GM12873 (cell line): ENCODE measurements around the gene RNF130.

Experiments
- TF ChIP-seq, protein P1 (sequence below): IDR thresholded peaks from 2 replicates; pipeline ENCODE4 v1.5.1; 2012; ENCODE audit warnings: low read depth, mild to moderate bottlenecking, moderate library complexity, low read length, control low read depth; ENCODE audit not compliant: insufficient read depth; ENCODE audit errors: missing control alignments

RNF130 gene

DNA sequence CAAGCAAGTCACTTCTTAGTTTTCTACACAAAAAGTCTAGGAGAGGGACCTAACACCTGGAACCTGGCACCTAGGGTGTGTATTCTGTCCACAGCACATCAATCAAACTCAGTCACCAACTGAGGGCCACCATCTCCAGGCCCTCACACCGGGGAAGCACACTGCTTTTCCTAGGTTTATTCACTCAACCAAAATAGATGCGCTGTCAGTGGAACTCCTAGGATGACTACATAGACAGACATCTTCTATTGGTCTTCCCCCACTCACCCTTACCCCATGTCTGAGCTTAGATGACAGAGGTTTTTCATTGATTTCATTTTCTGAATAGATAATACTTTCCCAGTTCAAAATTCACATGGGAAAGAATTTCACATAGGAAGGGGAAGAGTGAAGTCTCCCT, 59.2 kb downstream of the RNF130 start:
- TF ChIP-seq, protein P1, sequence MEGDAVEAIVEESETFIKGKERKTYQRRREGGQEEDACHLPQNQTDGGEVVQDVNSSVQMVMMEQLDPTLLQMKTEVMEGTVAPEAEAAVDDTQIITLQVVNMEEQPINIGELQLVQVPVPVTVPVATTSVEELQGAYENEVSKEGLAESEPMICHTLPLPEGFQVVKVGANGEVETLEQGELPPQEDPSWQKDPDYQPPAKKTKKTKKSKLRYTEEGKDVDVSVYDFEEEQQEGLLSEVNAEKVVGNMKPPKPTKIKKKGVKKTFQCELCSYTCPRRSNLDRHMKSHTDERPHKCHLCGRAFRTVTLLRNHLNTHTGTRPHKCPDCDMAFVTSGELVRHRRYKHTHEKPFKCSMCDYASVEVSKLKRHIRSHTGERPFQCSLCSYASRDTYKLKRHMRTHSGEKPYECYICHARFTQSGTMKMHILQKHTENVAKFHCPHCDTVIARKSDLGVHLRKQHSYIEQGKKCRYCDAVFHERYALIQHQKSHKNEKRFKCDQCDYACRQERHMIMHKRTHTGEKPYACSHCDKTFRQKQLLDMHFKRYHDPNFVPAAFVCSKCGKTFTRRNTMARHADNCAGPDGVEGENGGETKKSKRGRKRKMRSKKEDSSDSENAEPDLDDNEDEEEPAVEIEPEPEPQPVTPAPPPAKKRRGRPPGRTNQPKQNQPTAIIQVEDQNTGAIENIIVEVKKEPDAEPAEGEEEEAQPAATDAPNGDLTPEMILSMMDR = no peak

DNA sequence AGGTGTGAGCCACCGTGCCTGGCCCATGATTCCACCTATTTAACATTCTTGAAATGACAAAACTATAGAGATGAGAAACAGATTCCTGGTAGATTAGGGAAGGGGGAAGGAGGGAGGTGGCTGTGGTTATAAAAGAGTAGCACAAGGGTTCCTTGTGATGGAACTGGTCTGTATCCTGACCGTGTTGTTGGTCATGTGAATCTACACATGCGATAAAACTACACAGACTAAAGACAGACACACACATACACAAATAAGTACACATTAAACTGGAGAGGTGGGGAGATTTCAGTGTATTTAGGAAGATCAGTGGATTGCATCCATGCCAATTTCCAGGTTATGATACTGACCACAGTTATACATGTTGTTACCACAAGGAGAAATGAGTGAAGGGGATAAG, 60.9 kb downstream of the RNF130 start:
- TF ChIP-seq, protein P1 = no peak

DNA sequence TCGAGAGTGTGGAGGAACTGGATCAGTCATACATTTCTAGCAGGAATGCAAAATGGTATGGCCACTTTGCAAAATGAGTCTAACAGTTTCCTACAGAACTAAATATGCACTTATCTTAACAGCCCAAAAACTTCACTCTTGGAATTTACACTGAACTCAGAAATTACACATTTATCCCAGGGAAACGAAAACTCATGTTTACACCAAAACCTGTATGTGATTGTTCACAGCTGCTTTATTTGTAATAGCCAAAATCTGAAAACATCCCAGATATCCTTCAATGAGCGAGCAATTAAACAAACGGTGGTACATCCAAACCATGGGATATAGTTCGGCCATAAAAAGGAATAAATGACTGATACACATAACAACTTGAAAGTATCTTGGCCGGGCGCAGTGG, 62.0 kb downstream of the RNF130 start:
- TF ChIP-seq, protein P1 = no peak

DNA sequence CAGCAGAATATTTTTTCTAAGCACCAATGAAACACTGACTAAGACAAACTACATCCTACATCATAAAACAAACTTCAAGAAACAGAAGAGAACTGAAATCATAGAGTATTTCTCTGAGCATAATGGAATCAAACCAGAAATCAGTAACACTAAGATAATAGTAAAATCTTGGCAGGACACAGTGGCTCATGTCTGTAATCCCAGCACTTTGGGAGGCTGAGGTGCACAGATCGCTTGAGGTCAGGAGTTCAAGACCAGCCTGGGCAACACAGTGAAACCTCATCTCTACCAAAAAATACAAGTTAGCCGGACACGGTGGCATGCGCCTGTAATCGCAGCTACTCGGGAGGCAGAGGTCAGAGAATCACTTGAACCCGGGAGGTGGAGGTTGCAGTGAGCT, 63.1 kb downstream of the RNF130 start:
- TF ChIP-seq, protein P1 = no peak

DNA sequence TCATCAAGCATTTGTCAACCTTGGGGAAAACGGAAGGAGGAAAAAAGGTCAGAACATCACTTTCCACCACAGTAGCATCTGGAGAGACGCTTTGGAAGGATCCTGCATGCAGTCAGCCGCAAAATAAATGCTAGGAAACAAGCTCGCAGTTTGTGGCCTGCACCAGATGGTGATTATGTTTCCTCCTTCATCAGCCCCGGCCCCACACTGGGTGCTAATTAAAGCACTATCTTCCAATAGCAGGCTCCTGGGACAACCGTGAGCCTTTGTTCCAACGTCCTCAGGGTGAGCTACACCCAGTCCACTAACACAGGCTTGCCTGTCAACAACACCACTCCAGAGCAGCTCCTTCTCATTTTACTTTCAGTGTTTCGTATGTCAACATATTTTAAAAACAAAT, 64.0 kb downstream of the RNF130 start:
- TF ChIP-seq, protein P1 = no peak

DNA sequence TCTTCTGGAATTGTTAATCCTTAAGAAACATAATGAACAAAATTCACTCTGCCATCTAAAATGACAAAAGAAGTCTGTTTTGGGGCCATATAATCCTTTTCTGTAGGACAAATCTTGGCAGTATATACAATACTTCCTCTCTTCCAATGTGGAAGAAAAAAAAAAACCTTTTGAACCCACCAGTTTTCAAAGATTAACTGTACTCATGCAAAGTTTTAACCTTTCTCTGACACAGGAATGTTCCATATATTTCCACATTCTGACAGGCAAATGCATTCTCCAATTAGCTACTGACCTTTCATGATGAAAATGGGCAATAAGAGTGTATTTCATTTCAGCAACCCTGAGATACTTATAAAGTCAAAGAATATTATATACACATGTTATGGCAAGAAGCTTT, 65.4 kb downstream of the RNF130 start:
- TF ChIP-seq, protein P1 = no peak

DNA sequence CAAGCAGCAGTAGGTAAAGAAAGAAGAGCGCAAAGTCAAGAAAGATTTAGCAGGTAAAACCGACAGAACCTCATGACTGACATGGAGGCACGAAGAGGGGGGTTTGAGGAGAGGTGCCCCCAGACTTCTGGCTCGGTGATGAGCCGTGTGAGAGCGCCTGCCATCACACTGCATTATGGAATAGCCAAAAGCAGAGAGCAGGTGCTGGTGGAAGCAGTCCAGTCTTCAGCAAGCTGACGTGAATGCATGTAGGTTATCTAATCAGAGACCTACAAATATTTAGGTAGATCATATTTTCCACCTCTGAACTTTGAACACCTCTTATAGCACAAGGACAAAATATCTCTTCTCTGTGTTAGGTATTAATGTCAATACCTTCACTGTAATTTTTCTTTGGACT, 68.4 kb downstream of the RNF130 start:
- TF ChIP-seq, protein P1 = no peak
